Natural killer cell (primary cell): Measurements from ENCODE around the gene TMEM190. TPM values are rescaled to one million over a fixed set of nuclear protein-coding genes. Genes with fewer than 3 reads are reported as not detected.

Experiments
- ATAC-seq, 3 donors: fragments of 150-1000 bp in 2 of 3; fragments of 200-7000 bp in 1 of 3; cut with Tn5 transposase; 1 replicate in 1 of 3; 2 replicates in 2 of 3; pipeline ENCODE4 v1.10.0; 2021; ENCODE audit warnings: mild to moderate bottlenecking in 2 of 3, moderate library complexity in 2 of 3
- DNase-seq, 2 donors: peaks; one replicate each; pipeline versions ENCODE4 v3.0.0 to v3.0.0-alpha.2; 2013 to 2021; ENCODE audit warnings: mixed read lengths in 1 of 2
- H3K27ac ChIP-seq: one replicate; pipeline ENCODE4 v1.5.1; 2013; ENCODE audit warnings: mild to moderate bottlenecking, low read length
- H3K27me3 ChIP-seq: one replicate; pipeline ENCODE4 v1.6.1; 2013; ENCODE audit warnings: low read length; ENCODE audit not compliant: control insufficient read depth, insufficient read depth
- H3K36me3 ChIP-seq: one replicate; pipeline ENCODE4 v1.6.1; 2013; ENCODE audit warnings: low read length; ENCODE audit not compliant: control insufficient read depth, insufficient read depth
- H3K4me1 ChIP-seq: one replicate; pipeline ENCODE4 v1.6.1; 2013; ENCODE audit warnings: low read length; ENCODE audit not compliant: control insufficient read depth, insufficient read depth
- H3K4me3 ChIP-seq: one replicate; pipeline ENCODE4 v1.5.1; 2013; ENCODE audit warnings: low read length
- H3K9me3 ChIP-seq: one replicate; pipeline ENCODE4 v1.6.1; 2013; ENCODE audit warnings: low read length; ENCODE audit not compliant: control insufficient read depth, insufficient read depth
- H3K27ac Mint-ChIP-seq, 2 donors: one replicate each; pipeline ENCODE4 v1.8.0; 2022; ENCODE audit warnings: mild to moderate bottlenecking in 2 of 2, mixed read lengths in 2 of 2, moderate library complexity in 1 of 2
- H3K27me3 Mint-ChIP-seq, 2 donors: one replicate each; pipeline ENCODE4 v1.8.0; 2022; ENCODE audit warnings: low read depth in 2 of 2, mixed read lengths in 2 of 2
- H3K36me3 Mint-ChIP-seq: one replicate; pipeline ENCODE4 v1.8.0; 2022; ENCODE audit warnings: mixed read lengths
- H3K4me1 Mint-ChIP-seq, 2 donors: one replicate each; pipeline ENCODE4 v1.8.0; 2022; ENCODE audit warnings: mixed read lengths in 2 of 2
- H3K4me3 Mint-ChIP-seq: one replicate; pipeline ENCODE4 v1.8.0; 2022; ENCODE audit warnings: mild to moderate bottlenecking, moderate library complexity, mixed read lengths
- H3K9me3 Mint-ChIP-seq, 2 donors: one replicate each; pipeline ENCODE4 v1.8.0; 2022; ENCODE audit warnings: mixed read lengths in 2 of 2
- CTCF ChIP-seq: fragments of 200-600 bp; IDR thresholded peaks from one replicate; pipeline ENCODE4 v1.8.0; 2022; ENCODE audit warnings: antibody characterized with exemption
- WGBS: methylation state at CpG from one replicate; pipeline ENCODE4 v1.1.7; 2013; ENCODE audit warnings: missing lambda C conversion rate; ENCODE audit not compliant: insufficient coverage; 5-methylcytosine and 5-hydroxymethylcytosine counted together
- intact Hi-C: fragments of 100-400 bp; cut with micrococcal nuclease; formaldehyde crosslinking; loops from one replicate; pipeline ENCODE4 v1.14.2; 2022
- total RNA-seq, 4 donors: library from RNA; stranded (reverse); fragments of 120-200 nt in 1 of 4; gene quantifications; one replicate each; pipeline versions ENCODE4 v1.2.3 to v1.2.4, GENCODE V29; 2013 to 2022

The TMEM190 gene
- total RNA-seq, 3 donors from 2014 or later (not counting 1 experiment from before 2014, with no cell fraction given), result not detected

GRCh38 chr19:55368701-55369563 is 7.7 kb upstream of the TMEM190 start:
- Mint-ChIP-seq H3K27ac (no peak overlapping the region), H3K9me3 (no peaks in the 10 kb centered on the region), H3K4me1 (peaks cover 0 to 6% of the 10 kb centered on the region in 2 donors), H3K27me3 (peaks cover 23 to 32% of the 10 kb centered on the region in 2 donors), H3K36me3 (no peaks in the 10 kb centered on the region), H3K4me3 (no peak overlapping the region)
- intact Hi-C loops, result no loop called here
- Histone ChIP-seq H3K4me1 (peaks cover 14% of the 10 kb centered on the region), H3K27me3 (peaks cover 33% of the 10 kb centered on the region), H3K27ac (no peak overlapping the region), H3K36me3 (no peaks in the 10 kb centered on the region), H3K9me3 (no peaks in the 10 kb centered on the region), H3K4me3 (no peak overlapping the region)
- peak; percentile 21 to 50 (median 46) for ATAC-seq
- DNase-seq, result no peak
- WGBS, result 16% methylated on average over 54 of the region's 54 CpGs
- TF ChIP-seq CTCF, result no peak

- Mint-ChIP-seq H3K36me3 (no peaks in the 10 kb centered on the region), H3K27ac (peak overlapping the region in 1 of 2 donors; percentile 75), H3K9me3 (no peaks in the 10 kb centered on the region), H3K4me3 (peak overlapping the region; percentile 65), H3K4me1 (peaks cover 0 to 6% of the 10 kb centered on the region in 2 donors), H3K27me3 (peaks cover 25 to 34% of the 10 kb centered on the region in 2 donors)
- H3K4me1 ChIP-seq, result peaks cover 14% of the 10 kb centered on the region
- ATAC-seq (peak; percentile 53 to 64 (median 63)), DNase-seq (peak in 1 of 2 donors; percentile 58)
- no peaks in the 10 kb centered on the region for H3K9me3 ChIP-seq
- no peak overlapping the region for H3K27ac ChIP-seq
- TF ChIP-seq CTCF, result no peak
- H3K27me3 ChIP-seq, result peaks cover 39% of the 10 kb centered on the region
- H3K4me3 ChIP-seq, result no peak overlapping the region
- no peaks in the 10 kb centered on the region for H3K36me3 ChIP-seq
- intact Hi-C loops, result no loop called here
- 2% methylated on average over 55 of the region's 59 CpGs for WGBS
These were observed 6.8 kb upstream of the TMEM190 start for GRCh38 chr19:55369653-55370304.

GRCh38 chr19:55370305-55370988 is 6.2 kb upstream of the TMEM190 start, which contains the start of gene IL11:
IL11 (minus strand) TSS chr19:55370463; CDS start chr19:55370310, 153 bp downstream.
- no peaks in the 10 kb centered on the region for H3K36me3 Mint-ChIP-seq
- Histone ChIP-seq H3K4me1 (peaks cover 14% of the 10 kb centered on the region), H3K27me3 (peaks cover 43% of the 10 kb centered on the region), H3K4me3 (no peak within 1 kb of the TSS), H3K27ac (no peak within 1 kb of the TSS), H3K9me3 (no peaks in the 10 kb centered on the region), H3K36me3 (no peaks in the 10 kb centered on the region)
- peaks cover 25 to 34% of the 10 kb centered on the region in 2 donors for H3K27me3 Mint-ChIP-seq
- no peaks in the 10 kb centered on the region for H3K9me3 Mint-ChIP-seq
- DNase-seq (no peak), ATAC-seq (no peak)
- peaks cover 0 to 6% of the 10 kb centered on the region in 2 donors for H3K4me1 Mint-ChIP-seq
- intact Hi-C loops, result no loop called here
- 20% methylated on average over 12 of the region's 32 CpGs for WGBS
- H3K4me3 Mint-ChIP-seq, result peak within 1 kb of the TSS; percentile 65
- no peak for TF ChIP-seq CTCF
- peak within 1 kb of the TSS in 1 of 2 donors; percentile 75 for H3K27ac Mint-ChIP-seq
